SK-N-MC (cell line): ENCODE data around the gene RPRD1B.

Source experiments
- EZH2 ChIP-seq: fragments of 200-600 bp; sonication (generic); IDR thresholded peaks from one replicate; pipeline ENCODE4 v1.6.1; 2017; ENCODE audit warnings: antibody characterized with exemption
- FOXP2 ChIP-seq: optimal IDR thresholded peaks from 2 replicates; pipeline ENCODE3; 2011; ENCODE audit warnings: mild to moderate bottlenecking, moderate library complexity; ENCODE audit not compliant: insufficient read depth; ENCODE audit errors: extremely low read length, control extremely low read depth
- POLR2AphosphoS5 ChIP-seq: IDR thresholded peaks from 2 replicates; pipeline ENCODE4 v1.6.1; 2012; ENCODE audit warnings: mild to moderate bottlenecking, low read depth, low read length, borderline replicate concordance

- TF ChIP-seq EZH2, result no peak
- TF ChIP-seq POLR2AphosphoS5, result no peak
- no peak for TF ChIP-seq FOXP2
Observed at GRCh38 chr20:38130687-38131587, 97.4 kb downstream of the RPRD1B start.
